OCI-LY7 (cell line): Measurements from ENCODE around the gene LRRC36. TPM values are rescaled to one million over a fixed set of nuclear protein-coding genes. Genes with fewer than 3 reads are reported as not detected.

Source experiments
- BruUV-seq: library from RNA; stranded (reverse); fragments of 400-500 nt; replicated peaks from 2 replicates; lab custom pipeline; 2021; lab: Mats Ljungman, UMichigan
- CTCF ChIA-PET: fragments of 300-600 bp; sonication (Branson Sonifier 250); formaldehyde crosslinking; loops from one replicate; lab custom pipeline; 2022; ENCODE audit warnings: antibody characterized with exemption; ENCODE audit not compliant: unreplicated experiment; lab: Charles Lee
- POLR2A ChIA-PET: fragments of 300-600 bp; sonication (Branson Sonifier 250); formaldehyde crosslinking; loops from one replicate; lab custom pipeline; 2022; ENCODE audit warnings: antibody characterized with exemption; lab: Charles Lee
- DNase-seq: peaks from one replicate; pipeline ENCODE4 v3.0.0-alpha.2; 2015; ENCODE audit warnings: low spot score
- H2AFZ ChIP-seq: fragments of 200-600 bp; sonication (generic), shearing (Covaris generic); 2 replicates; pipeline ENCODE4 v1.6.1; 2014; ENCODE audit warnings: mild to moderate bottlenecking, antibody characterized with exemption, low read length, moderate library complexity
- H3K27ac ChIP-seq: fragments of 200-600 bp; sonication (generic); 2 replicates; pipeline ENCODE4 v1.5.1; 2014; ENCODE audit warnings: mixed run types, low read depth, mild to moderate bottlenecking, moderate library complexity, low read length, inconsistent platforms; ENCODE audit not compliant: poor library complexity, severe bottlenecking
- H3K36me3 ChIP-seq: fragments of 200-600 bp; sonication (generic); 2 replicates; pipeline ENCODE4 v1.6.1; 2014; ENCODE audit warnings: mild to moderate bottlenecking, antibody characterized with exemption, low read length, moderate library complexity, mixed read lengths; ENCODE audit not compliant: insufficient read depth
- H3K4me1 ChIP-seq: fragments of 200-600 bp; sonication (generic); 2 replicates; pipeline ENCODE4 v1.5.1; 2014; ENCODE audit warnings: mild to moderate bottlenecking, low read length; ENCODE audit not compliant: insufficient read depth, poor library complexity, severe bottlenecking
- H3K4me2 ChIP-seq: fragments of 200-600 bp; sonication (generic); 2 replicates; pipeline ENCODE4 v1.6.1; 2014; ENCODE audit warnings: mild to moderate bottlenecking, low read length
- H3K4me3 ChIP-seq: fragments of 200-600 bp; sonication (generic); 2 replicates; pipeline ENCODE4 v1.5.1; 2014; ENCODE audit warnings: mild to moderate bottlenecking, low read depth, low read length; ENCODE audit not compliant: poor library complexity, severe bottlenecking
- H3K79me2 ChIP-seq: fragments of 200-600 bp; sonication (generic); 2 replicates; pipeline ENCODE4 v1.6.1; 2016; ENCODE audit warnings: low read depth, mild to moderate bottlenecking, low read length, moderate library complexity, mixed read lengths; ENCODE audit not compliant: insufficient read depth
- H3K9me2 ChIP-seq: fragments of 200-600 bp; sonication (generic); 2 replicates; pipeline ENCODE4 v1.6.1; 2016; ENCODE audit warnings: mild to moderate bottlenecking, low read length, mixed read lengths; ENCODE audit not compliant: insufficient read depth
- H3K9me3 ChIP-seq: fragments of 200-600 bp; sonication (generic); 2 replicates; pipeline ENCODE4 v1.6.1; 2014; ENCODE audit warnings: mild to moderate bottlenecking, mixed run types, low read length, mixed read lengths
- H4K20me1 ChIP-seq: fragments of 200-600 bp; sonication (generic); 2 replicates; pipeline ENCODE4 v1.6.1; 2014; ENCODE audit warnings: mild to moderate bottlenecking, antibody characterized with exemption, low read length, moderate library complexity, mixed read lengths; ENCODE audit not compliant: insufficient read depth
- CTCF ChIP-seq: fragments of 200-600 bp; sonication (generic); conservative IDR thresholded peaks from 2 replicates; pipeline ENCODE4 v1.5.1; 2014; ENCODE audit warnings: mild to moderate bottlenecking, antibody characterized with exemption, low read length, moderate library complexity, mixed read lengths
- EZH2phosphoT487 ChIP-seq: fragments of 200-600 bp; sonication (generic); IDR thresholded peaks from 2 replicates; pipeline ENCODE4 v1.6.1; 2018; ENCODE audit warnings: low read depth, borderline replicate concordance, mild to moderate bottlenecking, mixed run types, antibody characterized with exemption, low read length, moderate library complexity, mixed read lengths
- intact Hi-C: fragments of 100-400 bp; cut with micrococcal nuclease; formaldehyde crosslinking; loops from one replicate; pipeline ENCODE4 v1.10.0; 2022; ENCODE audit not compliant: unreplicated experiment
- total RNA-seq, 2 experiments: library from RNA; depleted of rRNA in 1 of 2; stranded (reverse); fragments of >200 nt in 1 of 2; shearing (Covaris generic) in 1 of 2; gene quantifications; 2 replicates each; pipeline ENCODE4 v1.2.3, GENCODE V29; 2014 to 2022

The LRRC36 gene
- total RNA-seq, 2 experiments from 2014 or later: not detected

GRCh38 chr16:67345401-67345800 lies 18.8 kb downstream of the LRRC36 start:
- TF ChIP-seq CTCF (no peak), EZH2phosphoT487 (no peak)
- Histone ChIP-seq H3K79me2 (no peaks in the 10 kb centered on the region), H3K9me2 (no peaks in the 10 kb centered on the region), H2AFZ (no peak overlapping the region), H3K27ac (no peak overlapping the region), H3K4me1 (no peaks in the 10 kb centered on the region), H3K36me3 (no peaks in the 10 kb centered on the region), H4K20me1 (no peaks in the 10 kb centered on the region), H3K9me3 (no peaks in the 10 kb centered on the region), H3K4me2 (no peak overlapping the region), H3K4me3 (no peak overlapping the region)
- intact Hi-C loops: loop anchor here (5.0 kb wide), 1 partner anchor 52 kb away; no protein-coding TSS in a partner anchor
- no peak for DNase-seq
- ChIA-PET POLR2A (no interaction called here), CTCF (no interaction called here)
- BruUV-seq: no TSS peak

GRCh38 chr16:67346341-67346740 lies 19.7 kb downstream of the LRRC36 start:
- POLR2A ChIA-PET: no interaction called here
- H4K20me1 ChIP-seq: no peaks in the 10 kb centered on the region
- intact Hi-C loops: loop anchor here (5.0 kb wide), 1 partner anchor 51 kb away; no protein-coding TSS in a partner anchor
- no peaks in the 10 kb centered on the region for H3K9me2 ChIP-seq
- no peak overlapping the region for H3K4me2 ChIP-seq
- TF ChIP-seq EZH2phosphoT487 (no peak), CTCF (no peak)
- no TSS peak for BruUV-seq
- no peak overlapping the region for H3K4me3 ChIP-seq
- H3K4me1 ChIP-seq: no peaks in the 10 kb centered on the region
- H3K36me3 ChIP-seq: no peaks in the 10 kb centered on the region
- H3K27ac ChIP-seq: no peak overlapping the region
- H3K9me3 ChIP-seq: no peaks in the 10 kb centered on the region
- DNase-seq: no peak
- H2AFZ ChIP-seq: no peak overlapping the region
- H3K79me2 ChIP-seq: no peaks in the 10 kb centered on the region
- CTCF ChIA-PET: no interaction called here

GRCh38 chr16:67349172-67349571 lies 22.6 kb downstream of the LRRC36 start:
- Histone ChIP-seq H3K27ac (no peak overlapping the region), H3K4me2 (no peak overlapping the region), H4K20me1 (no peaks in the 10 kb centered on the region), H3K79me2 (no peaks in the 10 kb centered on the region), H3K9me2 (no peaks in the 10 kb centered on the region), H3K36me3 (no peaks in the 10 kb centered on the region), H3K4me1 (no peaks in the 10 kb centered on the region), H3K4me3 (no peak overlapping the region), H2AFZ (no peak overlapping the region), H3K9me3 (no peaks in the 10 kb centered on the region)
- no peak for TF ChIP-seq EZH2phosphoT487
- peak; percentile 88 for TF ChIP-seq CTCF
- intact Hi-C loops: loop anchor here (5.0 kb wide), 1 partner anchor 48 kb away; no protein-coding TSS in a partner anchor
- peak; percentile 67 for DNase-seq
- ChIA-PET POLR2A (interaction anchor here (0.8 kb wide), 1 partner anchor 17 kb away, joined by 3 read pairs; no protein-coding TSS in a partner anchor), CTCF (no interaction called here)
- no TSS peak for BruUV-seq
